HL-60 (cell line): ENCODE measurements around the gene NCCRP1.

Source experiments
- DNase-seq, 2 experiments: peaks; one replicate each; pipeline ENCODE4 v3.0.0-alpha.2; 2010 to 2020; ENCODE audit warnings: low read depth in 1 of 2, low spot score in 1 of 2
- H3K27ac ChIP-seq: fragments of 250-450 bp; sonication (Bioruptor Pico); replicated peaks from 2 replicates; pipeline ENCODE4 v1.5.1; 2020; ENCODE audit warnings: mild to moderate bottlenecking, moderate library complexity
- H3K27me3 ChIP-seq: fragments of 250-450 bp; sonication (Bioruptor Pico); 2 replicates; pipeline ENCODE4 v1.5.1; 2021; ENCODE audit warnings: mild to moderate bottlenecking, moderate library complexity; ENCODE audit not compliant: insufficient read depth, poor library complexity, severe bottlenecking
- H3K4me3 ChIP-seq: replicated peaks from 2 replicates; pipeline ENCODE4 v1.5.1; 2011; ENCODE audit warnings: mild to moderate bottlenecking, control low read depth, low read length; ENCODE audit not compliant: insufficient read depth
- CTCF ChIP-seq: IDR thresholded peaks from one replicate; pipeline ENCODE4 v1.5.1; 2011; ENCODE audit warnings: low read length, control low read depth, inconsistent platforms; ENCODE audit not compliant: insufficient read depth
- GABPA ChIP-seq: IDR thresholded peaks from 2 replicates; pipeline ENCODE4 v1.6.1; 2012; ENCODE audit warnings: low read depth
- POLR2AphosphoS5 ChIP-seq: IDR thresholded peaks from 2 replicates; pipeline ENCODE4 v1.6.1; 2012; ENCODE audit warnings: low read depth
- REST ChIP-seq: IDR thresholded peaks from 2 replicates; pipeline ENCODE4 v1.6.1; 2012; ENCODE audit warnings: low read depth; ENCODE audit not compliant: insufficient replicate concordance
- SPI1 ChIP-seq: IDR thresholded peaks from 2 replicates; pipeline ENCODE4 v1.6.1; 2012; ENCODE audit warnings: low read depth, mild to moderate bottlenecking, borderline replicate concordance

The NCCRP1 gene

GRCh38 chr19:39183104-39183503, 13.7 kb upstream of the NCCRP1 start:
- DNase-seq, result no peak
- TF ChIP-seq POLR2AphosphoS5, result no peak
- no peak for TF ChIP-seq GABPA
- no peak for TF ChIP-seq CTCF
- TF ChIP-seq SPI1, result no peak
- no peak for TF ChIP-seq REST
- Histone ChIP-seq H3K27me3 (no peaks in the 10 kb centered on the region), H3K4me3 (no peak overlapping the region), H3K27ac (no peak overlapping the region)

- DNase-seq, result no peak
- no peak overlapping the region for H3K4me3 ChIP-seq
- H3K27ac ChIP-seq, result no peak overlapping the region
- H3K27me3 ChIP-seq, result peaks cover 7% of the 10 kb centered on the region
- TF ChIP-seq SPI1 (no peak), GABPA (no peak)
Measured at GRCh38 chr19:39186391-39186790, 10.4 kb upstream of the NCCRP1 start.

- DNase-seq, result no peak
- TF ChIP-seq REST, result no peak
- no peak for TF ChIP-seq CTCF
- no peak for TF ChIP-seq POLR2AphosphoS5
- TF ChIP-seq GABPA, result no peak
- TF ChIP-seq SPI1, result no peak
- peaks cover 7% of the 10 kb centered on the region for H3K27me3 ChIP-seq
- no peak overlapping the region for H3K27ac ChIP-seq
- no peak overlapping the region for H3K4me3 ChIP-seq
Measured at GRCh38 chr19:39187552-39187943, 9.2 kb upstream of the NCCRP1 start.

GRCh38 chr19:39188960-39189359, 7.8 kb upstream of the NCCRP1 start:
- TF ChIP-seq SPI1 (no peak), GABPA (no peak), REST (no peak), POLR2AphosphoS5 (no peak), CTCF (no peak)
- H3K27ac ChIP-seq, result no peak overlapping the region
- DNase-seq, result no peak

More at GRCh38 chr19:39188960-39189359, 7.8 kb upstream of the NCCRP1 start:
- Histone ChIP-seq H3K27me3 (peaks cover 10% of the 10 kb centered on the region), H3K4me3 (no peak overlapping the region)
